GM10847 (cell line): ENCODE results near the gene BAX.

ENCODE experiments used
- POLR2A ChIP-seq: IDR thresholded peaks from 2 replicates; pipeline ENCODE4 v1.6.1; 2011; ENCODE audit not compliant: insufficient read length; ENCODE audit errors: extremely low read depth

Gene BAX

DNA sequence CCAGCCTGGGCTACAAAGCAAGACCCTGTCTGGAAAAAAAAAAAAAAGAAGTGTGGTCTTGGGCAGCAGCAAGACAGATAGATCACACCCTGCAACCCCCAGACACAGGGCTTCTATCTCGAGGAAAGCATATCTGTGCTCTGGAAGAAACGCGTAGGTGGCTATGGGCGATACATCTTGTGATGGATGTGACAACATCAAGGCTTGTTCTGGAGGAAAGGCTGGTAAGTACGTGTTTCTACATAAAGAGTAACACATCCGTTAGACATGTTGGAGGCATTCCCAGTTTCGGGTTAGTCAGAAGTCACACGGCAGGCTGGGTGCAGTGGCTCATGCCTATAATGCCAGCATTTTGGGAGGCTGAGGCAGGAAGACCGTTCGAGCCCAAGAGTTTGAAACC, 27.8 kb upstream of the BAX start:
- TF ChIP-seq POLR2A: no peak

- no peak for TF ChIP-seq POLR2A
Observed at GRCh38 chr19:48928164-48929025, 26.3 kb upstream of the BAX start.

DNA sequence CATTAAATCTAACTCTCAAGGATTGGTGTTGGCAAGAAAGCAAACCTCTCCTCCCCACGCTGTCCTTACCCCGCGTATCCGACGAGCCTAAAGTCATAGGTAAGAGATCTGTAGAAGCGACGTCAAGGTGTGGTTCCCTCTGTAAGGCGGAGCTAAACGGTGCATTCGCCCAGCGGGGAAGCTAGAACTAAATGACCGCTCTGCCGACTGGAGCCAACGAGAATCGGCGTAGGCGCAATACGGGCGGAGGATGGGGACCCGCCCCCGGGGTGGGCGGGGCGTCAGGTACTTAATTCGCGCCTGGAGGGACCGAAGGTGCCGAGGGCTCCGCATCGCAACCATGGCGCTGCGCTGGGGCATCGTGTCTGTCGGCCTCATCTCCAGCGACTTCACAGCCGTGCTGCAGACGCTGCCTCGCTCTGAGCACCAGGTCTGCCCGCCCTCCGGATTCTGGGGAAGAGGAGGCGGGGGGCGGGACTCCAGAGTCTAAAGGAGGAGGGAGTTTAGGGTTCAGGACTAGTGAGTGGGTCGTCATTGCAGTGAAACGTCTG, 21.2 kb upstream of the BAX start, which contains the start of gene DHDH:
DHDH (plus strand) TSS at position 318 of the 551 bp plus-strand sequence; CDS start at position 341, 23 bp downstream.
- peak; percentile 12 for TF ChIP-seq POLR2A

- TF ChIP-seq POLR2A: no peak
Observed at GRCh38 chr19:48934837-48935236, 19.8 kb upstream of the BAX start.

DNA sequence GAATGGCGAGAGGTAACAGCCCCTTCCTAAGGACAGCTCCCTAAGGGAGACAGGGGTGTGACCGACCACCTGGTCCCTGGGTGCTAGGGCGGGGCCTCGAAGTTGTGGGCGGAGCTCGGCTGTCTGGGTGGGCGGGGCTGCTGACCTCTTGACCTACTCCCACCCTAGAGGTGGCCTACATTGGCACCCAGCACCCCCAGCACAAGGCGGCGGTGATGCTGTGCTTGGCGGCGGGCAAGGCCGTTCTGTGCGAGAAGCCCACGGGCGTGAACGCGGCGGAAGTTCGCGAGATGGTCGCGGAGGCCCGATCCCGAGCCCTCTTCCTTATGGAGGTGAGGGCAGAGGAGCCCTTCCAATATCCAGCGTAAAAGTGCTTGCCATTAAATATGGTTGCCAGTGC, 18.8 kb upstream of the BAX start:
- TF ChIP-seq POLR2A: no peak

DNA sequence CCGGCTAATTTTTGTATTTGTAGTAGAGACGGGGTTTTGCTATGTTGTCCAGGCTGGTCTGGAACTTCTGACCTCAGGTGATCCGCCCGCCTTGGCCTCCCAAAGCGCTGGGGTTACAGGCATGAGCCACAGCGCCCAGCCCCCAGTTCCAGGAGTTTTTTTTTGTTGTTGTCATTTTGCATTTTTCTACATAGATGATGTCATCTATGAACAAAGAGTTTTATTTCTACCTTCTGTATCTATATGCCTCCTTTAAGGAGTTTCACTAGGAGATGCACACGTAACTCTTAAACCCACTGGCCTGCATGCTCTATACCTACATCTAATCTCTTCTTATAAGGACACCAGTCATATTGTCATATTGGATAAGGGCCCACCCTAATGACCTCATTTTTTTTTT, 16.4 kb upstream of the BAX start:
- TF ChIP-seq POLR2A: no peak

DNA sequence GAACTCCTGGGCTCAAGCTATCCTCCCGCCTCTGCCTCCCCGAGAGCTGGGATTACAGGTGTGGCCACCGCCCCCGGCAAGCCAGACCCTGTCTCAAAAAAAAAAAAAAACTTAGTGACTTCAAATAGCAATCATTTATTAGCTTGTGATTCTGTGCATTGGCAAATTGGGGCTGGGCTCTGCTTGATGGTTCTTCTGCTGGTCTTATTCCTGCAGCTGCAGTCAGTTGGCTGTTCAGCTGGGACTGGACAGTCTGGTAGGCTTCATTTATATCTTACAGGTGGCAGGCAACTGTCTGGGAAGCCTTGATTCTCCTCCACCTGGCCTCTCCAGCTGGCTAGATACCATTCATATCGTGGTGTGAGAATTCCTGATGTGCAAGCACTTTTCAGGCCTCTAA, 13.8 kb upstream of the BAX start:
- no peak for TF ChIP-seq POLR2A

- TF ChIP-seq POLR2A: no peak
Observed at GRCh38 chr19:48943081-48943480, 11.6 kb upstream of the BAX start.

- TF ChIP-seq POLR2A: no peak
Observed at GRCh38 chr19:48945415-48945814, 9.3 kb upstream of the BAX start.

- TF ChIP-seq POLR2A: no peak
Observed at GRCh38 chr19:48945817-48946216, 8.9 kb upstream of the BAX start.

DNA sequence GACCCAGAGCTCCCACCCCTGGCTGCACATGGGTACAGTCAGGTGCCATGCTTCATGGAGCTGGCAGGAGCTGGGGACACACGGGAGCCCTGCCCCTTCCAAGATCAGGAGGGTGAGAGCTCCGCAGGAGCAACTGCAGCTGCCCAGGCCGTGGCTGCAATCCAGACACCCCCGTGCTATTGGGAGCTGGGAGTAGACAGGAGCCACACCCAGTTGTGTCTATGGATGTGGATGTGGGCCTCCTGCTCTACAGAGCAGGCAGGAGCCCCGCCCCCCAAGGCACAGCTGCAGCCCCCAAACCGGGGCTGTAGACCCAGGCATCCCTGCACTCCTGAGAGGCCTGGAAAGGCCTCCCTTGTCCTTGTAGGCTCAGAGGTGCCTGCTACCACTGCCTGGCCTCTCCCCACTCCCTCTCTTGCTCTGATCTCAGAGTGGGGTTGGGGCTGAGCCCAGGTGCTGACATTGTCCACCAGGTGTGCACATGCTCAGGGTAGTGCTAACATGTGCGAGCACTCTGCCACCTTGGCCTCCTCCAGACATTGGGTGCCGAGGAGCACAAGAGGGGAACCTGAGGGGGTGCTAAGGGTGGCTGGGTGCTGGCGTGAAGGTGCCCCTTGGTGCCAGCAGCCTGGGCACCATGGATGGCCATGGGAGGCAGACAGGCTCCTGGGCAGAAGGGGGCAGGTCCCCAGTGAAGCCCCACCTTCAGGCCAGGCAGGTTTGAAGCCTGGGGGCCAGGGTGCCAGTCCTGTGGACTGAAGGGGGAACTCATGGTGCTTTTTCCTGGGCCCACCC, 8.0 kb upstream of the BAX start:
- TF ChIP-seq POLR2A: no peak

- TF ChIP-seq POLR2A: no peak
Observed at GRCh38 chr19:48947258-48947542, 7.5 kb upstream of the BAX start.

GRCh38 chr19:48950159-48950558, 4.5 kb upstream of the BAX start:
- TF ChIP-seq POLR2A: no peak

- no peak for TF ChIP-seq POLR2A
Observed at GRCh38 chr19:48950830-48951519, 3.7 kb upstream of the BAX start.

GRCh38 chr19:48953141-48953540, 1.5 kb upstream of the BAX start:
- TF ChIP-seq POLR2A: no peak
